HAP-1 (cell line): ENCODE results near the gene ZNF12.
"Not testable (repeated sequence)": the region's sequence is repeated elsewhere in the genome, so short reads cannot be mapped to it uniquely, and the experiment has no call there.

ENCODE experiments used
- DNase-seq, 2 experiments: peaks; one replicate each; pipeline ENCODE4 v3.0.0-alpha.2; 2016 to 2020; ENCODE audit warnings: low spot score in 2 of 2
- H3K27me3 ChIP-seq: fragments of 250-450 bp; sonication (Bioruptor Pico); 2 replicates; pipeline ENCODE4 v1.5.1; 2020; ENCODE audit warnings: low read depth, mild to moderate bottlenecking, moderate library complexity
- H3K36me3 ChIP-seq: fragments of 250-450 bp; sonication (Bioruptor Pico); replicated peaks from 2 replicates; pipeline ENCODE4 v1.5.1; 2020; ENCODE audit warnings: mild to moderate bottlenecking
- H3K4me1 ChIP-seq: fragments of 250-450 bp; sonication (Bioruptor Pico); 2 replicates; pipeline ENCODE4 v1.5.1; 2020; ENCODE audit warnings: mild to moderate bottlenecking
- H3K4me3 ChIP-seq: fragments of 250-450 bp; sonication (Bioruptor Pico); 2 replicates; pipeline ENCODE4 v1.5.1; 2020; ENCODE audit warnings: mild to moderate bottlenecking, moderate library complexity
- H3K9me3 ChIP-seq: fragments of 250-450 bp; sonication (Bioruptor Pico); 2 replicates; pipeline ENCODE4 v1.5.1; 2020; ENCODE audit warnings: mild to moderate bottlenecking, moderate library complexity
- in situ Hi-C: fragments of 300-500 bp; cut with MboI; formaldehyde crosslinking; loops from 3 replicates; pipeline ENCODE4 v1.14.3; 2020; ENCODE audit warnings: low sequenced_read_pairs, inconsistent platforms, mixed read lengths

ZNF12 gene

DNA sequence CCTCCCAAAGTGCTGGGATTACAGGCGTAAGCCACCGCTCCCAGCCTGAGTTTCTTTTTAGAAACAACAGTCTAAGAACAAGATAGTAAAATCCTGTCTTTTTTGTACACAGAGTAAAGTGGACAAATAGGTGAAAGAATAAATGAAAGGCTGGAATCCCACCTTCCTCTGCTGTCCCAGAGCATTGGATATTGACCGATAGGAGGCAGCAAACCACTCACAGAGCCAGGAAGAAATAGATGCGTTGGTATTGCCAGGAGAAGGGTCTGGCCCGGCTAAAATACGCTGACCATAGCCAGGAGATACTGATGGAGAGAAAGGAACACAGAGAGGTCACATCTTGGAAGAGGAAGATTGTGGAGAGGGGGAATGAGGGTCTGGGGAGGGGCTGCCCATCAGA is 11.4 kb upstream of the ZNF12 start:
- Histone ChIP-seq H3K9me3 (no peaks in the 10 kb centered on the region; the same call in 1 of the 2 replicates), H3K4me1 (no peaks in the 10 kb centered on the region), H3K27me3 (no peaks in the 10 kb centered on the region), H3K4me3 (no peak overlapping the region), H3K36me3 (no peaks in the 10 kb centered on the region)
- in situ Hi-C loops, result no loop called here
- no peak for DNase-seq

DNA sequence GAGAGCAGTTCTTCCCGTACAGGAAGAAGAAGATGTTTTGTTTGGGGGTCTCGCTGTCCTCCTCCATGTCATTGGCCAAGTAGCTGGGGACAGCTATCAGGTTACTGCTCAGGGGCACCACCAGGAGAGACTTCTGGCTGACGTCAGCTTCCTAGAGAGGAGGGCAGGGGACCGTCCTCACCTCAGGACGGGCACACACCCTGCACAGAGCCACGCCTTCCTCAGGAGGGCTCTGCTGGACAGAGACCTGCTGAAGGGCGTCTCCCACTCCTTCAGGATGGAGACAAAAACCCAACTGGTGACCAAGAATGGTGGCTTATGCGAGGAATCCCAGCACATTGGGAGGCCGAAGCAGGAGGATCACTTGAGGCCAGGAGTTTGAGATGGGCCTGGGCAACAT is 9.2 kb upstream of the ZNF12 start:
- H3K4me3 ChIP-seq, H3K36me3 ChIP-seq, in situ Hi-C loops, H3K27me3 ChIP-seq, H3K4me1 ChIP-seq, DNase-seq, H3K9me3 ChIP-seq: not testable (repeated sequence)

DNA sequence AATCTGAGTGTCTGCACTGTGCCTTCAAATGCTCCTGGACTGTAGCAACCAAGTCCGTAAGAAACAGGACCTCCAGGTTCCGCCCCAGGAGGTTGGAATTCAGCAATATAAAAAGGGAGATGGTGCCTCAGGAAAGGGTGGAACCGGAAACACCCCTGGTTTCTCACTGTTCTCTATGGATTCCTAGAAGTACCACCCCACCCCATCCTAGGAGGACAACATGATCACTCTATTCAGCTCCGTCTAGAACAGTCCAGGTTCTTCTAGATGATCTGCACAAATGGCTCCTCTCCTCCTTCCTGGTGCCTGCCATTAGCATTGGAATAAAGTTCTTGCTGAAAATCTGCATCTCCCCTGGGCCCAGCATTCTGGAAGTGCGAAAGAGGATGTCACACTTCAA is 7.6 kb upstream of the ZNF12 start:
- no peaks in the 10 kb centered on the region for H3K4me1 ChIP-seq
- in situ Hi-C loops, result no loop called here
- no peaks in the 10 kb centered on the region for H3K36me3 ChIP-seq
- H3K9me3 ChIP-seq, result no peaks in the 10 kb centered on the region; the same call in 1 of the 2 replicates
- no peaks in the 10 kb centered on the region for H3K27me3 ChIP-seq
- H3K4me3 ChIP-seq, result no peak overlapping the region
- DNase-seq, result no peak

DNA sequence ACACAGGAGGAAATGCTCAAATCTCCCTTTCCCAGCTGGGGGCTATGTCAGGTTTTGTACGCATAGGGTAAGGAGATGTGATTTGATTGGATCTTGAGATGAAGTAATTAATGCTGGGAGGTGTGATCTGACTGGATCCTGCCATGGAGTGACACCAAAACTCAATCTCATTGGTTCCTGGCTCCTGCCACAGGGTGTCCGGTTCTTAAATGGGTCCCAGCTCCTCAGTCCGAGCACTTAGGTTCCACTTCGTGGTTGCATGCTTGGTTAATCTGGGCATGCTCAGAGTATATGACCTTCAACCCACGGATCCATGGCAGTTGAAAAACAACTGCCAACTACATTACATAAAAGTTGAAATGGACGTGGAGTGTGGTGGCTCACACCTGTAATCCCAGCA is 3.1 kb upstream of the ZNF12 start:
- no peak for DNase-seq
- in situ Hi-C loops, result no loop called here
- Histone ChIP-seq H3K27me3 (no peaks in the 10 kb centered on the region), H3K36me3 (peaks cover 7% of the 10 kb centered on the region), H3K9me3 (peaks cover 10% of the 10 kb centered on the region; the same call in 1 of the 2 replicates), H3K4me3 (no peak overlapping the region), H3K4me1 (peaks cover 10% of the 10 kb centered on the region; the same call in 1 of the 2 replicates)

DNA sequence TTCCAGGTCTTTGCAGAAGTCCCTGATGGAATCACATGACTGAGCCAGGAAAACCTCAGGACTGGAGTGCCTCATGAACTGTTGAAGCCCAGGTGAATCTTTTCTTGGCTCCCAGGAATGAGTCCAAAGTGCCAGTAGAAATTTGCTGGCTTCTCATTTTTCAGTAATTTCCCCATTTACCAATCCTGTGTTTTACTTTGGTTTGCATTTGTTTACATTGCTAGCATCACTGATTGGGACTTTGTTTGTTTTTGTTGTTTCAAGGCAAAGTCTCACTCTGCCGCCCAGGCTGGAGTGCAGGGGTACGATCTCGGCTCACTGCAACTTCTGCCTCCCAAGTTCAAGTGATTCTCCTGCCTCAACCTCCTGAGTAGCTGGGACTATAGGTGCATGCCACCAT is 1.6 kb upstream of the ZNF12 start:
- Histone ChIP-seq H3K27me3 (no peaks in the 10 kb centered on the region), H3K4me3 (no peak overlapping the region), H3K4me1 (peaks cover 10% of the 10 kb centered on the region; the same call in 1 of the 2 replicates), H3K36me3 (peaks cover 16% of the 10 kb centered on the region), H3K9me3 (peaks cover 18% of the 10 kb centered on the region)
- DNase-seq, result no peak
- in situ Hi-C loops, result no loop called here

DNA sequence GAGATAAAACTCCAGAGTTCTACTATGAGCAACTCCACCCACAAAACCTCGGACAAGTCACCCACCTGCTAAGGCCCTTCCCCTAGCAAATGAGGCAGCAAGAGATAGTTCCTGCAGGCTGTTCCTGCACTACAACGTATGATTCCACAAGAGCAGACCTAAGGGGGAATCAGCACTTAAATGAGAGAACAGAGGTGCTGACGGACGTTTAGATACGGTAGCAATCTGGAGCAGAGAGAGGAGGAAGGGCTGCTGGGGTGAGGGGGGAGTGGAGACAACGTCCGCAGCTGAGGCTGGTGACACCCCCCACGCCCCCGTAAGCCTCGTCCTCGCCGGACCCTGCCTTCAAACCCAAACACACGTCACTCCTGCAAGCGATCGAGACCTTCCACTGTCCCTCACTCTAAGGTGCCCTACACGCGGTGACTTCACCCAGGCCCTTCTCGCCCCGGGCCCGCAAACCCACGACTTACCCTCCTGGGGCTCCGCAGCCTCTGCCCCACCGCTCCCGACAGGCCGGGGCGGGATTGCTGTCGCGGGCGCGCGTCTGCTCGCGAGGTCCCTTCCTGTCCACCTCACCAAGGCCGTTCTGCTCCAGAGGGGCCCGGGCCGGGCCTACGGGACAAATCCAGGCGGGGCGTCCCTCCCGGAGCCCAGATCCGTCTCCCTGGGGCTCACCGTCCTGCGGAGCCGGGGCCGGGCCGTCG is 635 bp downstream of the ZNF12 start:
- in situ Hi-C loops, result no loop called here
- Histone ChIP-seq H3K27me3 (no peaks in the 10 kb centered on the region), H3K9me3 (peaks cover 22% of the 10 kb centered on the region), H3K4me3 (peak overlapping the region; percentile 84), H3K4me1 (peaks cover 10% of the 10 kb centered on the region; the same call in 1 of the 2 replicates), H3K36me3 (peaks cover 26% of the 10 kb centered on the region)
- peak in 1 of 2 experiments; percentile 32 for DNase-seq

DNA sequence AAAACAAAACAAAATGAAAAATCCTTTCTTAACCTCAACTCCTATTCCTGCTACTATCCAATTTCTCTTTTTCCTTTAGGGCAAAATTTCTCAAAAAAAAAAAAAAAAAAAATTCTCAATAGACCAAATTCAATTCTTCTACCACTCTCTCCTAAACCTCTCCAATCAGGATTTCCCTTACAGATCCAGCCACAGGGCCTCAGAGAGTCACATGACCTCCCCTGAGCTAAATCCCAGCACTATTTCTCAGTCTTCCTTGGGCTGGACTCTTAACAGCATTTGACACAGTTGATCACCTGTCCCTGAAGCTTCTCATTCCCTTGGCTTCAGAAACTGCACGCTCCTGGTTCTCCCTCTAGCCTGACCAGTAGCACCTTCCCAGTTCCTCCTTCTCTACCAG is 4.9 kb downstream of the ZNF12 start:
- Histone ChIP-seq H3K36me3 (peaks cover 66% of the 10 kb centered on the region), H3K9me3 (peaks cover 35% of the 10 kb centered on the region), H3K4me1 (peaks cover 7% of the 10 kb centered on the region; the same call in 1 of the 2 replicates), H3K27me3 (no peaks in the 10 kb centered on the region), H3K4me3 (no peak overlapping the region)
- DNase-seq, result no peak
- in situ Hi-C loops, result no loop called here

DNA sequence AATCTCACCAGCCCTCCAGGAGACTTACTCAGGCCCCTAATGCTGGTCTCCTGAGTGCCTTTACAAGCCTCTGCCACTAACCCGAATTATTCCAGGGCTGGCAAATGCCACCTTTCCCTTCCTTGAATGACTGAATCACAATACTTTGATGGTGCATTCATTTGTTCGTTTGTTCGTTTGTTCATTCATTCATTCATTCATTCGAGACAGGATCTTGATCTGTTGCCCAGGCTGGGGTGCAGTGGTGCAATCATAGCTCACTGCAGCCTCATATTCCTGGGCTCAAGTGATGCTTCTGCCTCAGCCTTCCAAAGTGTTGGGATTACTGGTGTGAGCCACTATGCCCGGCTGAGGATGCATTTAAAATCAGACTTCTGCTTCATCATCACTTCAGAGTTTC is 6.0 kb downstream of the ZNF12 start:
- in situ Hi-C loops, result no loop called here
- no peak for DNase-seq
- H3K36me3 ChIP-seq, result peaks cover 76% of the 10 kb centered on the region
- H3K4me3 ChIP-seq, result no peak overlapping the region
- no peaks in the 10 kb centered on the region for H3K27me3 ChIP-seq
- peaks cover 37% of the 10 kb centered on the region for H3K9me3 ChIP-seq
- H3K4me1 ChIP-seq, result peaks cover 6% of the 10 kb centered on the region; the same call in 1 of the 2 replicates

DNA sequence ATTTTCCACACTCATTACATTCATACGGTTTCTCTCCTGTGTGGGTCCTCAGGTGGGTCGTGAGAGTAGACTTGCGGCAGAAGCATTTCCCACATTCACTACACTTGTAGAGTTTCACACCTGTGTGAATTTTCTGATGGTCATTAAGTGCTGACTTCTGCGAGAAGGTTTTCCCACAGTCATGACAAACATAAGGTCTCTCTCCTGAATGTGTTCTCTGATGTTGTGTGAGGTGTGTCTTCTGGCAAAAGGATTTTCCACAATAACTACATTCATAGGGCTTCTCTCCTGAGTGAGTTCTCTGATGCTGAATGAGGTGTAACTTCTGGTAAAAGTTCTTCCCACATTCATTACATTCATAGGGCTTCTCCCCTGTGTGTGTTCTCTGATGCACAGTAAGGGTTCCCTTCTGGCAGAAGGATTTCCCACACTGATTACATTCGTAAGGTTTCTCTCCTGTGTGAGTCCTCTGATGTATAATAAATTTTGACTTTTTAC is 15.1 kb downstream of the ZNF12 start:
- Histone ChIP-seq H3K9me3 (peaks cover 49% of the 10 kb centered on the region), H3K4me1 (no peaks in the 10 kb centered on the region), H3K4me3 (no peak overlapping the region), H3K36me3 (peaks cover 79% of the 10 kb centered on the region), H3K27me3 (no peaks in the 10 kb centered on the region)
- in situ Hi-C loops, result no loop called here
- no peak for DNase-seq

DNA sequence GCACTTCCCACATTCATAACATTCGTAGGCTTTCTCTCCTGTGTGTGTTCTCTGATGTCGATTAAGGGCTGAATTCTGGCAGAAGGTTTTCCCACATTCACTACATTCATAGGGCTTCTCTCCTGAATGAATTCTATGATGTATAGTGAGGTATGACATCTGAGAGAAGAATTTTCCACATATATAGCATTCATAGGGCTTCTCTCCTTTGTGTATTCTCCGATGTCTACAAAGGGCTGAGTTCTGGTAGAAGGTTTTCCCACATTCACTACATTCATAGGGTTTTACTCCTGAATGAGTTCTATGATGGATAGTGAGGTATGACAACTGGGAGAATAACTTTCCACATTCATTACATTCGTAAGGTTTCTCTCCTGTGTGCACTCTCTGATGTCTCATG is 15.6 kb downstream of the ZNF12 start:
- H3K4me1 ChIP-seq, result no peaks in the 10 kb centered on the region
- no peak for DNase-seq
- in situ Hi-C loops, result no loop called here
- peaks cover 74% of the 10 kb centered on the region for H3K36me3 ChIP-seq
- peaks cover 50% of the 10 kb centered on the region for H3K9me3 ChIP-seq
- H3K4me3 ChIP-seq, result no peak overlapping the region
- no peaks in the 10 kb centered on the region for H3K27me3 ChIP-seq

DNA sequence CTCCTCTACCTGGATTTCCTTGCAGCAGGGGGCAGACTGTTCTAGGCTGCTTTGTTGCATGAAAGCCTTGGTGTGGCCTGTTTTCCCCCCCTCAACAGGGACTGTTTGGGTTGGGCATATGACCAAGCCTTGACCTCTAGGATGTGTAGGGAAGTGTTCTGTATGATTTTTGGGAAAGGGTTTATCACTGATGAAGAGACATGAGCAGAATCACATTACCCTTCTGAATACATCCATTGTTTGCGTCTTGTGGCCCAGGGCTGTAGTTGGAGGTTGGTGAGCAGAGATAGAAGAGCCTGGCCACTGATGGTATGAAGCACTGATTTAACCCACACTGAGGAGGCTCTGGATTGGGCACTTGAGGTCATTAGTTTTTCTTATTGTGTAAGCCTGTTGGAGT is 26.6 kb downstream of the ZNF12 start:
- H3K9me3 ChIP-seq, result peaks cover 38% of the 10 kb centered on the region
- DNase-seq, result no peak
- no peaks in the 10 kb centered on the region for H3K27me3 ChIP-seq
- in situ Hi-C loops, result no loop called here
- no peaks in the 10 kb centered on the region for H3K4me1 ChIP-seq
- no peak overlapping the region for H3K4me3 ChIP-seq
- H3K36me3 ChIP-seq, result no peaks in the 10 kb centered on the region

DNA sequence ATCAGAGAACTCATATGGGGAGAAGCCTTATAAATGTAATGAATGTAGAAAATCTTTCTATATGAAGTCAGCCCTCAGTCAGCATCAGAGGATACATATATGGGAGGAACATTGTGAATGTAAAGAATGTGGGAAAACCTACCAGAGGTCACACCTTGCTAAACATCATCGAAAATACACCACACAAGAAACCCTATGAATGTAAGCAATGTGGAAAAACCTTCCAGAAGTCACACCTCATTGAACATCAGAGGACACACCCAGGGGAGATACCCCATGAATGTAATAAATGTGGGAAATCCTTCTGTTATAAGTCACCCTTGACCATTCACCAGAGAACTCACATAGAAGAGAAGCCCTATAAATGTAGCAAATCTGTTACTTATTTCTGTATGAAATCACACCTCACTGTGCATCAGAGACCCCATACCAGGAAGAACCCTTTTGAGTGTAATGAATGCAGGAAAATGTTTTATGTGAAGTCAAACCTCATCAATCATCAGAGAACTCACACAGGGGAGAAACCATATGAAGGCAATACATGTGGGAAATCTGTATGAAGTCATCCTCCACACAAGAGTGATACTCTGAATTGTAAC is 30.8 kb downstream of the ZNF12 start:
- in situ Hi-C loops, result no loop called here
- H3K27me3 ChIP-seq, result no peaks in the 10 kb centered on the region
- no peak for DNase-seq
- no peak overlapping the region for H3K4me3 ChIP-seq
- no peaks in the 10 kb centered on the region for H3K4me1 ChIP-seq
- no peaks in the 10 kb centered on the region for H3K36me3 ChIP-seq
- H3K9me3 ChIP-seq, result peaks cover 25% of the 10 kb centered on the region

DNA sequence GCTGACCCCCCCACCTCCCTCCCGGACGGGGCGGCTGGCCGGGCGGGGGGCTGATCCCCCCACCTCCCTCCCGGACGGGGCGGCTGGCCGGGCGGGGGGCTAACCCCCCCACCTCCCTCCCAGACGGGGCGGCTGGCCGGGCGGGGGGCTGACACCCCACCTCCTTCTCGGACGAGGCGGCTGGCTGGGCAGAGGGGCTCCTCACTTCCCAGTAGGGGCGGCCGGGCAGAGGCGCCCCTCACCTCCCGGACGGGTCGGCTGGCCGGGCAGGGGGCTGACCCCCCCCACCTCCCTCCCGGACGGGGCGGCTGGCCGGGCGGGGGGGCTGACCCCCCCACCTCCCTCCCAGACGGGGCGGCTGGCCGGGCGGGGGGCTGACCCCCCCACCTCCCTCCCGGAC is 35.9 kb downstream of the ZNF12 start:
- DNase-seq, H3K36me3 ChIP-seq, in situ Hi-C loops, H3K4me1 ChIP-seq, H3K4me3 ChIP-seq, H3K27me3 ChIP-seq: not testable (repeated sequence)
- H3K9me3 ChIP-seq, result peaks cover 15% of the 10 kb centered on the region

DNA sequence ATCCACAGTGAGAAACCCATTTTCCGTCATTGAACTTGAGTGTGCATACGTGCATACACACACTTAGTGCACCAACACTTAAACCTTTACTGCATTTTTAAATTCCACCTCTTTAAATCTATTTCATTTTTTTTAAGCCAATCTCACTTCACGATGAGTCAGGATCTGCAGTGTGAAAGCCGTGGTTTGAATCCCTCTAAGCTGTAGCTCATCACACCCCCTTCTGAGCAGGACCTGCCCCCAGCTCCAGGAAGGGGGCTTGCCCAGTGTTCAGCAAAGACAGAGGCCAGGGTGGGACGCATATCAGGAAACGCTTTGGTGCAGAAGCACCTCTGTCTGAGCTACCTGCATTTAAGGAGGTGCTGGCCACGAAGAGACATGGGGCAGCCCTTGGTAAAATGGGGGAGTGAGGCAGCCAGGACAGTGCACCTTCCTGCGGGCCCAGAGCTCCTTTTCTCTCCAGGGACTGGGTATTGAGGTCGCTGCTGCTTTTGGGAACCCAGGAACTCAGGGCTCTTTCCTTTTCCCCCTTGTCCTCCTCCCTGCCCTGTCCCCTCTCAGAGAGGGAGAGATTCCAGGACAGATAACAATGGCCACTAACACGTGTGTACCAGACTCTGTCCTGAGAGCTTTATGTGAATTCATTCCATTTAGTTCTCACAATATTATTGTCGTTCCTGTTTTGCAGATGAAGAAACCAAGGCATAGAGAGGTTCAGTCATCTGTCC is 48.0 kb downstream of the ZNF12 start:
- DNase-seq, result no peak
- in situ Hi-C loops, result no loop called here
- Histone ChIP-seq H3K9me3 (no peaks in the 10 kb centered on the region), H3K4me3 (no peak overlapping the region), H3K27me3 (no peaks in the 10 kb centered on the region), H3K36me3 (no peaks in the 10 kb centered on the region; the same call in 1 of the 2 replicates), H3K4me1 (no peaks in the 10 kb centered on the region)
